Stimulated activated CD8-positive, alpha-beta memory T cell treated with anti-CD3 and anti-CD28 coated beads, Interleukin-15, amount 100 ng/mL, for 48 hours (primary cell): ENCODE results near the gene ZNF273.

Experiments
- DNase-seq, 2 donors: peaks; one replicate each; pipeline ENCODE4 v3.0.0-alpha.2; 2020; ENCODE audit warnings: low read depth in 2 of 2

Gene ZNF273

GRCh38 chr7:64876792-64877713, 26.0 kb upstream of the ZNF273 start:
- peak; percentile 54 to 68 for DNase-seq

- DNase-seq: no peak
Measured at GRCh38 chr7:64877714-64878610, 25.1 kb upstream of the ZNF273 start.

- DNase-seq: no peak
Measured at GRCh38 chr7:64878684-64879083, 24.4 kb upstream of the ZNF273 start.

GRCh38 chr7:64879086-64879730, 23.9 kb upstream of the ZNF273 start:
- no peak for DNase-seq

GRCh38 chr7:64879800-64880199, 23.3 kb upstream of the ZNF273 start:
- DNase-seq: no peak

GRCh38 chr7:64880322-64881297, 22.5 kb upstream of the ZNF273 start:
- DNase-seq: no peak

GRCh38 chr7:64881461-64882287, 21.4 kb upstream of the ZNF273 start:
- no peak for DNase-seq

- DNase-seq: peak in 1 of 2 donors; percentile 20
Measured at GRCh38 chr7:64882341-64883112, 20.5 kb upstream of the ZNF273 start.

- no peak for DNase-seq
Measured at GRCh38 chr7:64883113-64883905, 19.8 kb upstream of the ZNF273 start.

GRCh38 chr7:64884085-64884912, 18.8 kb upstream of the ZNF273 start:
- DNase-seq: no peak

- no peak for DNase-seq
Measured at GRCh38 chr7:64884913-64885370, 18.1 kb upstream of the ZNF273 start.

GRCh38 chr7:64885520-64886240, 17.4 kb upstream of the ZNF273 start:
- DNase-seq: no peak

GRCh38 chr7:64886956-64887545, 16.0 kb upstream of the ZNF273 start:
- DNase-seq: no peak

- peak in 1 of 2 donors; percentile 30 for DNase-seq
Measured at GRCh38 chr7:64887756-64888508, 15.1 kb upstream of the ZNF273 start.

GRCh38 chr7:64888561-64888900, 14.5 kb upstream of the ZNF273 start:
- DNase-seq: no peak
